ENCODE results near the gene SLC22A16.
A peak's percentile ranks its signal among the peaks of the same experiment; 100 is the strongest.
"Not testable (repeated sequence)": the region's sequence is repeated elsewhere in the genome, so short reads cannot be mapped to it uniquely, and the experiment has no call there.

The SLC22A16 gene, protein sequence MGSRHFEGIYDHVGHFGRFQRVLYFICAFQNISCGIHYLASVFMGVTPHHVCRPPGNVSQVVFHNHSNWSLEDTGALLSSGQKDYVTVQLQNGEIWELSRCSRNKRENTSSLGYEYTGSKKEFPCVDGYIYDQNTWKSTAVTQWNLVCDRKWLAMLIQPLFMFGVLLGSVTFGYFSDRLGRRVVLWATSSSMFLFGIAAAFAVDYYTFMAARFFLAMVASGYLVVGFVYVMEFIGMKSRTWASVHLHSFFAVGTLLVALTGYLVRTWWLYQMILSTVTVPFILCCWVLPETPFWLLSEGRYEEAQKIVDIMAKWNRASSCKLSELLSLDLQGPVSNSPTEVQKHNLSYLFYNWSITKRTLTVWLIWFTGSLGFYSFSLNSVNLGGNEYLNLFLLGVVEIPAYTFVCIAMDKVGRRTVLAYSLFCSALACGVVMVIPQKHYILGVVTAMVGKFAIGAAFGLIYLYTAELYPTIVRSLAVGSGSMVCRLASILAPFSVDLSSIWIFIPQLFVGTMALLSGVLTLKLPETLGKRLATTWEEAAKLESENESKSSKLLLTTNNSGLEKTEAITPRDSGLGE

DNA sequence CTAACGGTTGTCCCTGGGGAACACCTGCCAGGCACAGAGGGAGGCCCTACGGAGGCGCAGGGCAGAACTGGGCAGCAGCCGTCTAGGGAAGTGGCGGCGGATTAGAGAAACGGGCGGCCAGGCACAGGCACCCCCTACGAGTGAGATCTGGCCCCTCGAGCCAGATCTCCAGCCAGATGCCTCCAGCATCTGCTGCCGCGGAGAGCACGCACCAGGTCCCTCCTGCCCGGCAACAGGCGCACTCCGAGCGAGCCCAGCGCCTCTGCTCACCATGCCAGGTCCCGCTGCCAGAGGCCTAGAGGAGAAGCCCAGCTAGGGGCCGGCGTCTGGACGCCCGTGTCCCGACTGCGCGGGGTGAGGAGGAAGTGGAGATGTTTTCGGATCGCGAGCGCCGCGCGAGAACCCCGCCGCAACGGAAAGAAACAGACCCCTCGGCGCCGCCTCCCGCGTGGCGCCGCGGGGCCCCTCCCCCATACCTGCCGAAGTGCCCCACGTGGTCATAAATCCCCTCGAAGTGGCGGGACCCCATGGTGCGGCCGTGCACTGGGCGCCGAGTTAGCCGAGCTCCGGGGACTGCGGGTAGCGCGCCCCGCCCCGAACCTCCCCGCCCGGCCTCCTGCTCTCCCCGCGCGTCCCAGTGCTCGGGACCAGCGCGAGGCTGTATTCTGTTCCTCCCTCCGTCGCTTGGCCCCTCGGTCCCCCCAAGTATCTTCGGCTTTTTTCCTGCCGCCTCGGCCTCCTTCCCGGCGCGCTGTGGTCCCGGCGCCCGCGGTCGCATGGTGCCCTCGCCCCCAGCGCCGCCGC is at the start of gene SLC22A16:
SLC22A16 (minus strand) TSS at position 568 of the 804 bp plus-strand sequence; CDS start at position 529, 39 bp downstream.
- FAIRE-seq = no peak

DNA sequence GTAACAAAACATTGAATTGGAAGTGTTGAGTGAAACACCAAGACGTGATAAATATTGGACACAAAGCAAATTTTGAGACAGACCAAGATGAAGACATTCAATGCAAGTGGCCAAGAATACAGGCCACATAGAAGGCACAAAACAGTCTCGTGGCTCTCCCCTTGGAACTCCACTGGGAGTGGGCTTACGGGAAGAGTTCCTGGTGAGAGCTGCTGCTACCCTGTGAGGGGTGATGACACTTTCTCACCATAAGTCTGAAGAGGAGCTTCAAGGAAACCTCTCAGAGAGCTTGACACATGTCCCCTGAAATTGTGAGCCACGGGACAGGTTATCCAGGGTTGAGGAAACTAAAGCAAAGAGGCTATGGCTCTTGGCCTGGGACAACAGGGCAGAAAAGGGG is 48.6 kb upstream of the SLC22A16 start:
- FAIRE-seq = no peak

DNA sequence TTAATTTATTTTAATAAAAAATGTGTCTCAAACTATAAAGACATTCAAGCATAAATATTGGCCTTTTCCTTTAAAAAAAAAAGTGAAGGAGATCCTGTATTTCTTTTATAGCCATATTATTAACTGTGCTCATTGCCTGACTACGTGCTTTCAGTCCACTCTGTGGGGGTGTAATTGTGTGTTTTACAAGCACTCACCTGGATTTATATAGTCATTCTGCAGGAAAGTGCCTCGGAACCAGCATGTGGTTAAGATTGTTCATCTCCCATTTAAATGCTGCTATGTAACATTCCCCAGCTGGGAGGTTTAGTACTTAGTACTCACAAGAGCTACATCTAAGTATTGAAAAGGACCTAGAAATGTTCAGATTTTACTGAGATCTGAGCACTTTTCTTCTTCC is 47.9 kb upstream of the SLC22A16 start:
- FAIRE-seq = no peak

DNA sequence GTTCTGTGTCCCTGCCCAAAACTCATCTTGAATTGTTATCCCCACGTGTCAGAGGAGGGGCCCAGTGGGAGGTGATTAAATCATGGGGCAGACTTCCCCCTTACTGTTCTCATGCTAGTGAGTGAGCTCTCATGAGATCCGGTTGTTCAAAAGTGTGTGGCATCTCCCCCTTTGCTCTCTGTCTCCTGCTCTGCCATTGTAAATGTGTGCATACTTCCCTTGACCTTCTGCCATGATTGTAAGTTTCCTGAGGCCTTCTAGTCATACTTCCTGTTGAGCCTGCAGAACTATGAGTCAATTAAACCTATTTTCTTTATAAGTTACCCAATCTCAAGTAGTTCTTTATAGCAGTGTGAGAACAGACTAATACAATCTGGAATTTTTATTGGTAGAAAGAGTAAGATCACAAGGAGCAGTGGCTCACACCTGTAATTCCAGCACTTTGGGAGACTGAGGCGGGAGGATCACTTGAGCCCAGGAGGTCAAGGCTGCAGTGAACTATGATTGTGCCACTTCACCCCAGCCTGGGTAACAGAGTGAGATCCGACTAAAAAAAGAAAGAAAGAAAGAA is 47.1 kb upstream of the SLC22A16 start:
- no peak for FAIRE-seq

DNA sequence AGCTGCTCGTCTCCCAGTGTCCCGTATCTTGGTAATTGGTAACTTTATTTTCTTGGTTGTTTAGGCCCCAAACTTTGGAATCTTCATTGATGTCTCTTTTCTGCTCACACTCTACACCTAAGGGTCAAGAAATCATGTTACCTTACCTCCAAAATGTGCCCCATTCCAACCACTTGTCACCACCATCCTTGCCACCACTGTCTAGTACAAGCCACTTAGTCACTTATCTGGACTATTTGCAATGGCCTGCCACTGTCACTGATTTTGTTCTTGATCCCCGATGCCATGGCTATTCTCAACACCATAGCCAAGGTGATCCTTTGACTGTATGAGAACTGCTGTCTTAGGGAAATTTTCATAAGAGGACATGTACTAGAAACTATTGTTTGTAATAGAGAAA is 46.0 kb upstream of the SLC22A16 start:
- no peak for FAIRE-seq

DNA sequence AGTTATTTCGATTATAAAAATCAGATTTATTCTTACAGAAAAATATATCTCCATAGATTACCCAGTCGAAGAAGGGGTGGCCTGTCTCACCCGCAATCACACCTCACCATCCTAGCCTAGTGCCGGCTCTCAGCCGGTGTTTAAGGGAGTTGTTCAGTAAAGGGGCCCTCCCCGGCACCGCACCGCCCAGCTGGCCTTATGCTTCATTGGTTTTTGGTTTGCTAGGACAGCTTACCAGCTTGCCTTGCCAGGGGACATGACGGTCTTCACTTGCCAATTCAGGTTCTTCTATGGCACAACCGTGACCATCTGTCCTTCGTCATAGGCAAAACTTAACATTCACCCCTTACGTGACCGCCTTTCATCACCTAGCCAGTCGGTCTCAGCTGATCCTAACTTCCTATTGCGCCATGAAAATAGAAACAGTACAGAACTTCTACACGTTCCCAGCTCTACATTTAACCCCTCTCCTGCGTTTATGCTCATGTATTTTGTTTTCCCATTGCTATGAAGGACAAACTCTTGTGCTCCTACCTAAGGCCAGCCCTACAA is 44.7 kb upstream of the SLC22A16 start:
- FAIRE-seq = no peak

DNA sequence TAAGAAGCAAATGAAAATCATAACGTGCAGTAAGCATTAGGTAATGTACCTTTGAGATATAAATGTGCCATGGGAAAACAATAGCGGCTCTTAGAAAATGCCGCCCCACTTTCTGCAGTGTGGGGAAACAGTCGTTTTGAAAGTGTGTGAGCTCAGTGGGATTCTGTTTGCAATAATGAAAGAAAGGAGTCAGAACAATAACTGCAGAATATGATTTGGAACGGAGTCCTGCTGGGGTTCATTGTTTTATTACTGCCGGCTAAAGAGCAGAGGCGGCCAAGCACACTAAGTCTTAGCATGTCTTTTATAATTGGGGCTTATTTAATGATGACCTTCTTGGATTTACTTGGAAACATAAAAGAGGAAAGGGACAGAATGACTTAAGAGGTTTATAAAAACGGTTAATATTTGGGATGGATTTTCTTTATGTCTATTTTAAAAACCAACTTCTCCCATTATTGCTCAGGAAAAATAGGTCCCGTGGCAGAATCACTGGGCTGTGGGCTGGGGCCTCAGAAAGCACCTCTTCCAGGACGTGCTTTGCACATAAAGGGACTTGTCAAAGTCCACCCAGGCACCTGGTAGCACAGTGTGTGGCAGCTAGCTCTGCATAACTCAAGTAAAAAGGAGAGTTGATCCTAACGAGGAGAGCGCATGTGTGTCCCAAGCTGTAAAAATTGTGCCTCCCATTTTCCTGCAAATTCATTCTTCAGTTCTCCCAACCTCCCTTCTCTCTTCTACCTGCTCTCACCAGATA is 44.0 kb upstream of the SLC22A16 start:
- FAIRE-seq = no peak

DNA sequence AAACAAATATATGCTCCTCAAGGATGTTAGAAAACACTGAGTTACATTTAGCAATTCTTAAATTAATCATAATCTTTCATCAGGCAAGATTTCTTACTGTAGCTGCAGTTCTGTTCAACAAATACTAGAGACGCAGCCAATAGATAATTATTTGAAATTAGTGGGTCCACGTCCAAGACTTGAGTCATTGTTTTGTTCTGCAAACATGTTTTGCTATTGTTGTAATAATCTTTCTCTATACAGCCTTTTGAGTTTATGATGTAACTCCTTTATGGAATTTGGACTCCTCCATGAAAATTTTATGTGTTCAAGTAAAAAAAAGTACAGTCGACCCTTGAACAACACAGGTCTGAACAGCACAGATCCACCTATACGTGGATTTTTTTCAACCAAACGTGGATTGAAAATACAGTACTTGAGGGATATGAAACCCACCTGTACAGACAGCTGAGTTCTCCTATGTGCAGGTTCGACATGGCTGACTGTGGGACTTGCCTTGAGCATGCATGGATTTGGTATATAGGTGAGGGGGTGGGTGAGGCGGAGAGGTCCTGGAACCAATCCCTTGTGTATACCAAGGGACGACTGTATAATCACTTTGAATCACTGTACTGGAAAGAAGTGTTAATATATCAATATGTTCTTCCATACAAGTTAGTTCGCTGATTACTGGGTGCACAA is 41.3 kb upstream of the SLC22A16 start:
- no peak for FAIRE-seq

DNA sequence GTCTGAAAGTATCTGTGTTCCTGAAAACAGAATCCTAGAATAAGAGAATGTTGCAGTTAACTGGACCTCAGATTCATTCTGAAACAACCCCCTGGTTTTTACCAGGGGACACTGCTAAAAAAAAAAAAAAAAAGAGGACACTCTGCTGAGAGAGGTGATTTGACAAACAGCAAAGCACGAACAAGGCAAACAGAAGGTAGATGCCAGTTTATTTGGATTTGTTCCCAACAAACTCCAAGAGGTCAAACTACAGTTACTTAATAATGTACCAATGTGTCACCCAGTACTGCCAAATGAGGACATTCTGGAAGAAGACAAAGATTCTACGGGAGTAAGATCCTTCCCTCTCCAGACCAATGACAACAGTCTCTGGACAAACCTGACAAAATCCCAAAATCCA is 40.6 kb upstream of the SLC22A16 start:
- FAIRE-seq = no peak

DNA sequence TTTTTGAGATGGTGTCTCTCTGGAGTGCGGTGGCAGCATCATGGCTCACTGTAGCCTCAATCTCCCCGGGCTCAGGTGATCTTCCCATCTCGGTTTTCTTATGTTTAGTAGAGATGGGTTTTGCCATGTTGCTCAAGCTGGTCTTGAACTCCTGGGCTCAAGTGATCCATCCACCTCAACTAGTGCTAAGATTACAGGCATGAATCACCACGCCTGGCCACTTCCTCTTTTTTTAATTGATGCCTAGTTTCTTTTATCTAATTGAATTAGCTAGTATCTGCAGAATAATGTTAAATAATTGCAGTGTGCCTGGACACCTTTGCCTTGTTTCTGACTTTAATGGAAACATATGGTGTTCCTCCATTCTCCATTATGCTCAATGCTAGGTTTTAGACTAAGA is 38.4 kb upstream of the SLC22A16 start:
- no peak for FAIRE-seq

DNA sequence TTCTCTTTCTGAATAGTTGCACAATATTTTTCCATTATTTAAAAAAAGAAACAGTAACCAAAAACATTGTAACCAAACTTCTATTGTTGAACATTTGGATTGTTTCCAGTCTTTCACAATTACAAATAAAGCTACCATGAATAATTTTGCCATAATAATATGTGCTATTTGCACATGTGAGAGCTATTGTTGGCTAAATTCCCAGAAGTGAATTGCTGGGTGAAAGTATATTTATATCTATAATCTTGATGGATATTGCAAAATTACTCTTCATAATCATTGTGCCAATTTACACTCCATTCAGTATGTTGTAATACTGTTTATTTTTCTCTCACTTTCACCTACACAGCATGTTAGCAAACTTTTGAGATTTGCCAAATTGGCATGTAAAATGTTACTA is 36.6 kb upstream of the SLC22A16 start:
- FAIRE-seq = peak; percentile 81

DNA sequence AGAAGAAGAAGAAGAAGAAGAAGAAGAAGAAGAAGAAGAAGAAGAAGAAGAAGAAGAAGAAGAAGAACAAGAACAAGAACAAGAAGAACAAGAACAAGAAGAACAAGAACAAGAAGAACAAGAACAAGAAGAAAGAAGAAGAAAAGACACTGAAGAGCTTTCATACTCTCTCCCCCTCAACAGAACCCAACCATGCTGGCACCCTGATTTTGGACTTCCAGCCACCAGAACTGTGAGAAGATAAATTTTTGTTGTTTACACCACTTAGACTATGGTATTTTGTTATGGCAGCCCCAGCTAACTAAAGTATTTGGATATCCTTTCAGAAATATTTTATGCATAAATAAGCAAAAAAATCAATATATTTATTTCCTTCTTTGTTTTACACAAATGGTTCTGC is 36.1 kb upstream of the SLC22A16 start:
- FAIRE-seq = not testable (repeated sequence)

DNA sequence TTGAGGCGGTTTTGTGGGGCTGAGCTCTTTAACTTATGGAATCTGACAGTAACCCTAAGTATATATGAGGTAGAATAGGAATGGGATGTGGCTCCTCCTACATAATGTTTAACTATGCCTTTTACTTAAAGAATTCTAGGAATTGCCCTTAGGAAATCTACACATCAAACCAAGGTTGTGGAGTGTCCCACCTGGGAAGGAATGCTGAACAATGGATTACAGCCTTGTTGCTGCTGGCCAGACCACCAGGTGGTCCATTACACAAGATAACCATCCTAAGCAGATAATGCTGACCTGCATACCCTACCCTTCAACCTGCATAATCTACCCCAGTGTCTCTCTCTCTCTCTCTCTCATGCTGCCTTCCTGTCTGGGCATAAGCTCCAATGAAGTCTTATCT is 35.0 kb upstream of the SLC22A16 start:
- no peak for FAIRE-seq

DNA sequence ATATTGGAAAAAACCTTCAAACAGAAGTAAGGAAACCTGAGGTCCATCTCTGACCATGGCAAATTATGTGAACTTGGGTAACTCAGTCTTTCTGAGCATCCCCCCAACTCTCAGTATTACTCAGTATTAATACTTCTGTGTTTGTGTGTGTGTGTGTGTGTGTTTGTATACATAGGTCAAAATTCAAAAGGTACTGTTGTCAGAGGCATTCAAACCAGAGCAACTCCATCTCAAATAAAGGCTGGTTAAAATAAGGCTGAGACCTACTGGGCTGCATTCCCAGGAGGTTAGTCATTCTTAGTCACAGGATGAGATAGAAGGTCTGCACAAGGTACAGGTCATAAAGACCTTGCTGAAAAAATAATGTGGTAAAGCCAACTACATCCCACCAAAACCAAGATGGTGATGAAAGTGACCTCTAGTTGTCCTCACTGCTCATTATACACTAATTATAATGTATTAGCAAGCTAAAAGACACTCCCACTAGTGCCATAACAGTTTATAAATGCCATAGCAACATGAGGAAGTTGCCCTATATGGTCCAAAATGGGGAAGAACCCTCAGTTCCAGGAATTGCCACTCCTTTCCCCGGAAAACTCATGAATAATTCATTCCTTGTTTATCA is 33.3 kb upstream of the SLC22A16 start:
- FAIRE-seq = no peak

DNA sequence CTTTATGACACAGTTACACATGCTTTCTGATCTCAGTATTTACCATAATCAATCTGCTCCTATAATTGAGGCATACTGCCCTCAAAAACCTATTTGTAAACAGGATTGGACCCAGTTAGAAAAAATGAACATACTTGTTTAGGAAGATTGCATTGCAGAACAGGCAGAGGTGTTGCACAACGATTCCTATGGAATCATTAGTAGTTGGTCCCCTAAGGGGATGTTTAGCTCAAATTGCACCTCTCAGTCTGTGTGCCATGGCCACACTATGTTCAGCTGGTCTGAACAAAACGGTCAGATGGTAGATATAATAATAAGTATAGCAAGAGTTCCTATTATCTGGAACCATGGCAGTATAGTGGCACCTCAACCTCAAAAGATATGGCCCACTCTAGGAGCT is 28.5 kb upstream of the SLC22A16 start:
- FAIRE-seq = not testable (repeated sequence)

DNA sequence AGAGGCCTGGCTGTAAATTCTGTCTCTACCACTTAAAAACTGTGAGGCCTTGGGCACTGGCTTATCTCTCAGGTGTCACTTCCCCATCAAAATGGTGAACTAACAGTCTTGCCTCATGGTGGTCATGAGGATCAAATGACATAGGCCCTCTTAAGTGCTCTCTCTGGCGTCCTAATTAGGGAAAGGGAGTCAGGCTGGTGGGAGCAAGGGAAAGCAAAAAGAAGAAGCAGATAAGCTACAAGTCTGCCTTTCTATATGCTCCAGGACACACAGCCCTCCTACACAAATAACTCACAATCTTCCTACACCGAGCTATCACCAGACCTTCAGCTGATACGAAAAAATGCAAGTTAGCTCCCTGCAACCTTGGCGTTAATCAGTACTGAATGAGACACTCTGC is 19.5 kb upstream of the SLC22A16 start:
- no peak for FAIRE-seq

DNA sequence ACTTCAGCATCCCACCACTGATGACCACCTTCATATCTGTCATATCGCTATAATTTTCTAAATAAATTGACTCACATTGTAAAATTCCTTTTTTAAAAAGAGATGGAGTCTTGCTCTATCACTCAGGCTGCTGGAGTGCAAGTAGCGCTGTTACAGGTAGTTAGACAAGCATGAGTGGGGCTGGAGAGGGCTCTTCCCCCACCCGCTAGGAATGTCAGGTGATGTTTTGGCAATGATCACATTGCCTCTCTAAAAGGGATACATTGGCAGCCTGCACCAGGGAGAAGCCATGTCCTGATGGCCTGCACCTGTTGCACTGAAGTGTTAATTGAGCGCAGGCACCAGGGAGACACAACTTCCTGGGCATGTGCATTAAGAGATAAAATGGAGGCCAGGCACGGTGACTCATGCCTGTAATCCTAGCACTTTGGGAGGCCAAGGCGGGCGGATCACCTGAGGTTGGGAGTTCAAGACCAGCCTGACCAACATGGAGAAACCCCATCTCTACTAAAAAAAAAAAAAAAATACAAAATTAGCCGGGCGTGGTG is 16.9 kb upstream of the SLC22A16 start:
- no peak for FAIRE-seq

DNA sequence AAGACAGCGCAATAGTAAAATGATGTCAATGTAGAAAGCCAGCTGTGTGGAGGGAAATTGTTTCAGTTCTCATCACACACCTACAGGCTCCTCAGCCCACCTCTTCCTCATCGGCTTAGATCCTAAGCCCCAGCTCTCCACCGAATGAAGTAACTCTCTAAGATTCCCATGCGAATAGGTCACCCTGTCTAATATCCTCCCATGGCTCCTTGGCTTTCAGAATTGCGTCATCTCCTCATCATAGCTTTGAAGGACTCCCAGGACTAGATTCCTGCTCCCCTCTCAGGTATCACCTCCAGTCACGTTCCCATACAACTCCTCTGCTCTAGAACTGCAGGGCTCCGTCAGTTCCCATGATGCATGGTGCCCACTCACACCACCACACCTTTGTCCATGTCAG is 16.2 kb upstream of the SLC22A16 start:
- FAIRE-seq = no peak

DNA sequence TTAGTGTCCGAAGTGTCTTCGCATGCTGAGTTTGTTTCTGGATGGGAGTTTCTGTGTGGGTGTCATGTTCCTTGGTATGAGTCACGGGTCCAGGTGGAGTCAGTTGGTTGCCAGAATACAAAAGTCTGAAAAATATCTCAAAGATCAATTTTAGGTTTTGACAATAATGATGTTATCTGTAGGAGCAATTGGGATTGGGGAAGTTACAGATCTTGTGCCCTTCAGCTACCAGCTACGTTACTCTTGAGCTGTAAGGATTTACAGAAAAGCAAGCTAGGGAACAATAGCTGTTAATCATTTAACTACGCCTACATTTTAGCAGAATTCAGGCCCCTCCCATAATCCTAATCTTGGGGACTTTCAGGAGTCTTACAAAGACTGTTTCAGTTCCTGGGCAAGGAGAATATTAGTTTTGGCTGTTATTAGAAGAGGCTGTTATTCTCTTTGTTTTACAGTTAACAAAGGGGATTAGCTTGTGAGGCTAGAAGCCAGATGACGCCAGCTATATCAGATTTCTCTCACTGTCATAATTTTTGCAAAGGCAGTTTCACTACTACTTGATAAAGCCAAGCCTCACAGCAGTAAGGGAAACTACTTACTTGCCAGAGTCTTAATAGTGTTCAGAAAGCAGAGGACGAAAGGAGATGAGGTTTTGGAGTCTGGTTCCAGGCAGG is 15.4 kb upstream of the SLC22A16 start:
- peak; percentile 29 for FAIRE-seq

DNA sequence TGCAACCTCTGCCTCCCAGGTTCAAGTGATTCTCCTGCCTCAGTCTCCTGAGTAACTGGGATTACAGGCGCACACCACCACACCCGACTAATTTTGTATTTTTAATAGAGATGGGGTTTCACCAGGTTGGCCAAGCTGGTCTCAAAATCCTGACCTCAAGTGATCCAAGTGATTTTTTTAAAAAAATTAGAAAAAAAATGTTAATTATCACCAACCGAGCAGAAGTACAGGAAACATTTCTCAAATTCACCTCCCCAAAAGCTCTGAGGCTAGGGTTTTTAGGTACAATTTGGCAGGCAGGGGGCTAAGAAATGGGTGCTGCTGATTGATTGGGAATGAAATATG is 14.9 kb upstream of the SLC22A16 start:
- FAIRE-seq = no peak

Data from endometrium (tissue), 2 donors.